NOMO-1 treated with DMSO at 0.1 percent for 48 hours (cell line): ENCODE results near the gene PITPNC1.
"Not testable (repeated sequence)": the region's sequence is repeated elsewhere in the genome, so short reads cannot be mapped to it uniquely, and the experiment has no call there.

Experiments
- DNase-seq: peaks from one replicate; lab custom pipeline; 2025; ENCODE audit not compliant: unreplicated experiment; lab: John Stamatoyannopoulos, UW

PITPNC1 gene

DNA sequence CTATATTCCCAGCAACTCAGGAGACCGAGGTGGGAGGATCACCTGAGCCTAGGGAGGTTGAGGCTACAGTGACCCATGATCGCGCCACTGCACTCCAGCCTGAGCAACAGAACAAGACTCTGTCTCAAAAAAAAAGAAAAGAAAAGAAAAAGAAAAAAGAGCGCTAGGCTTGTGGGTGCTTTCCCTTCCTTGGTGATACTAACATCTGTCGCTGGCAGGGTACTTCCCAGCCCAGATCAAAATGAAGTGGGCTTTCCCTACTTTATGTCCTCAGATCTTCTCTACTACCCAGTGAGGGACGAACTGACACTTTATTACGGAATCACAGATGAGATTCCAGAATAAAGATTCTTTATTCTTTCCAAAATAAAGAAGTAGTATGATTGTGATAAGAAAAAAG lies 236.9 kb downstream of the PITPNC1 start:
- DNase-seq: no peak

DNA sequence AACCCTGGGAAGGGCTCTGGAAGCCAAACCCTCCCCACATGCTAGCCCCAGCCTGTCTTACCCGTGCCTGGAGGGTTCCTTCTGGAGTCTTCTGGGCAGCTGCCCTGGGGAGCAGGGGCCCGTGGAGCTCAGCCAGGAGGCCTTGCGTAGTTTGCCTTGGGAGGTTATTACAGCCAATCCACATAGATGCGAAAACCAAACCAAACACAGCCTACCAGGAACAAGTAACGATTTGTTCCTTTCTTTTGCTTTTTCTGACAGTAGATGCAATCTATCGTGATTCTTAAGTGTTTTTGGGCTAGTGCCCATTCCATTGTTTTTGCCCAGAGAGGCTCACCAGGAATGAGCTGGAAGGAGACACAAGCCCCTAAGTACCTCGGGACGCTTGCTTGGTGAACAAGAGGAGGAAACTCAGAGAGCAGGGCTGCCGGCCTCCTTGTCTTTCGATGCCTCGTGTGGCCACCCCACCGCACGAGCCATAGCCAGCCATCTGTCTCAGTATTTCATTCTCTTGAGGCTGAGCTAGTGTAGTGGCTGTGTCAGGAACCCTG lies 238.0 kb downstream of the PITPNC1 start:
- no peak for DNase-seq

GRCh38 chr17:67615736-67616135 lies 238.7 kb downstream of the PITPNC1 start:
- no peak for DNase-seq

GRCh38 chr17:67617304-67617899 lies 240.3 kb downstream of the PITPNC1 start:
- DNase-seq: no peak

DNA sequence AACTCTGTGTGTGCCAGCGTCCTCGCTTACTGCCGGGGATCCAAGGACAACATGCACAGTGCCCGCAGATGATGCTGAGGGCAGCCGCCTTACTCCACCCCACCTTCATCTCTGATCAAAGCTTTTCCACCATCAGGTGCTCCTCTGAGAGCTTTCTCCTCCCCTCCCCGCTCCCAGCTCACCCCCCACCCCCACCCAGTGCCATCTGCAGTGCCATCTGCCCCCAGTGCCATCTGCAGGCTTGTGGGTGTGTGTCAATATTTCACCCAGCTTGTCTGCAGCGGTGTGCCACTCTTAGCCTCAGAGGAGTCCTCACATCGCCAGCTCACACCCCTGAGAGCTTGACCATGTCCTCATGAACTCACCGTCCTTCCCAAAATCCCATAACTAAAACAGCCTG lies 242.5 kb downstream of the PITPNC1 start:
- DNase-seq: no peak

- no peak for DNase-seq
Measured at GRCh38 chr17:67620088-67620487, 243.0 kb downstream of the PITPNC1 start.

DNA sequence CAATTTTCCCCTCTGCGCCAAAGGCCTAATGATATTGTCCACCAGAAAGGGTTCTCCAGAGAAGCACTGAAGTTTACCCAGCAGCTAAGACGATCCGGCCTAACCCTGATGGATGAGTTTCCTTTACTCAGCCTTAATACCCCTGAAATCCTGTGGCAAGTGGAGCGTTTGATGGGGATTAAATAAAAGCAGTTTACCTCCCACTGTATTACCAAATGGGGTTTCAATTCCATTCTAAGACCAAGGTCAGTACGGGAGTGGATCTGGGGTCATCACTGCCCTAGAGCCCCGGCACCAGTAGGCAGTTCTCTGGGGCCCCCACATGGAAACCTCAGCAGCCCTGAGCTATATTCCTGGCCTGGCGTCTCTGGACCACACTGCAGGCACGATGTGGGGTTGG lies 243.6 kb downstream of the PITPNC1 start:
- no peak for DNase-seq

GRCh38 chr17:67623767-67624166 lies 246.7 kb downstream of the PITPNC1 start:
- DNase-seq: no peak

GRCh38 chr17:67624886-67625656 lies 248.0 kb downstream of the PITPNC1 start:
- no peak for DNase-seq

DNA sequence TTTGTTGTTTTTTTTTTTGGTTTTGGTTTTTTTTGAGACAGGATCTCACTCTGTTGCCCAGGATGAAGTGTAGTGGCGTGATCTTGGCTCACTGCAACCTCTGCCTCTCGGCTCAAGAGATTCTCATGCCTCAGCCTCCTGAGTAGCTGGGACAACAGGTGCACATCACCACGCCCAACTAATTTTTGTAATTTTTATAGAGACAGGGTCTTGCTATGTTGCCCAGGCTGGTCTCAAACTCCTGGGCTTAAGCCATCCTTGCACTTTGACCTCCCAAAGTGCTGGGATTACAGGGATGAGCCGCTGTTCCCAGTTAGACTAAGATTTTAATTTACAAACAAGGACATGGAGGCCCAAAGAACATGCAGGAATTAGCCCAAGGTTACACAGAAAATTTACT lies 248.9 kb downstream of the PITPNC1 start:
- DNase-seq: no peak

DNA sequence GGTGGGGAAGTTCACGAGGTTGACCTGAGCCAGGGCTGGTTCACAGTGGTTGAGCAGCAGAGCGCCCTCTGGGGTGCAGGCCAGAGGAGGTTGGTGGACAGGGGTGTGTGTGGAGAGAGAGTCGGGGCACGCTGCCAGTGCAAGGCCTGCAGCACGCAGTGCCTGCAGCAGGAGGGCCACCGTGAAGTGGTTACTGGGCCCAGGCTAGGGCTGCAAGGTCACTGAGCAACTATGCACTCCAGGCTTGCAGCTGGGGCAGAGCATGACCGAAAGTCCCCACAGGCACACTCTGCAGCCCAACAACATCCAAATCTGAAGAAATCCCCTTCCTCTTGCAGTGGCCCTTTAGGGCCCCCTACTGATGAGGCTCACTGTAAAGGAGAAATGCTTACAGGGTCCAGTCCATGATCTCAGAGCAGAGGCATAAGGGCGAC lies 251.5 kb downstream of the PITPNC1 start:
- peak; percentile 4 for DNase-seq

DNA sequence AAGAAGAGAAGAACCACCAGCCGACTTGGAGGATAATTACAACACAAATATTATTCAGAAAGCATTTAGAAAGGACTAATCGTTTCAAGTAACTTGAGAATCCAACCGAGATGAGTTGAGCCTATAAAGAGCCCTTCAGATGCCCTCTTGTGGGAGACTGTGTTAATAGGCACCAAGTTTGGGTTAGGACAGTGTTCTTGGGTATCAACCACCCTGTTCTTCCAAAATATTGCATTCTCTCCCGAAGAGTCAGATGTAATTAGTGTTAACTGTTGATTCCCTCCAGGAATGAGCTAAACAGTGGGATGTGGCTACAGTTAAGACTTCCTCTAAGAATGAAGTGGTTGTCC lies 252.9 kb downstream of the PITPNC1 start:
- DNase-seq: peak; percentile 22

GRCh38 chr17:67630836-67631235 lies 253.8 kb downstream of the PITPNC1 start:
- DNase-seq: not testable (repeated sequence)

DNA sequence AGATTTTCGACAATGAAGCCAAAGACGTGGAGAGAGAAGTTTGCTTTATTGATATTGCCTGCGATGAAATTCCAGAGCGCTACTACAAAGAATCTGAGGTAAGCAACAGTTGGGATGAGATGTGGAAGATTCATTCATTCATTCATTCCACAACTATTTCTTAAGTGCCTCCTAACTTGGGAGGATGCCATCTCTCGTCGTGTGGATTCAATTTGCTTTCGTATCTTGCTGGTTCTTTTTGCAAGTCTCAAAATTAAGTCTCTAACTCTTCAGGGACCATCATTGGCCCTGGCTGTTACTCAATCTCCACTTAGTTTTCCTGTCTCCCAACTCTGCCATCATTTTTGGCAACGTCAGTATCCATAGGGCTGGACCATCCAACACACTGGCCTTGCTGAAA lies 255.1 kb downstream of the PITPNC1 start:
- no peak for DNase-seq

- DNase-seq: no peak
Measured at GRCh38 chr17:67633751-67634211, 256.7 kb downstream of the PITPNC1 start.

DNA sequence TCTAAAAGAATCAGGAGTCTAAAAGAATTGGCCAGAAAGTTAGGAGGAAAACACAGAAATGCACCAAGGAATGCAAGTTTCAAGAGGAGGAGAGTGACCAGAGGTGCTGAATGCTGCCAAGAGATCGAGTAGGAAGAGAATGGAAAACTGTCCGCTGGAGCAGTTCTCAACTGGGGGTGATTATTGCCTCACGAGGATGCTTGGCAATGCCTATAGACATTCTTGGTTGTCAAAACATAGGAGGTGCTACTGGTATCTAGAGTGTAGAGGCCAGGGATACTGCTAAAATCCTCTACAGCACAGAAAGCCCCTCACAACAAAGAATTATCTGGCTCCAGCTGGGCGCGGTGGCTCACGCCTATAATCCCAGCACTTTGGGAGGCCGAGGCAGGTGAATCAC lies 258.6 kb downstream of the PITPNC1 start:
- DNase-seq: no peak

- DNase-seq: no peak
Measured at GRCh38 chr17:67636312-67636711, 259.2 kb downstream of the PITPNC1 start.

DNA sequence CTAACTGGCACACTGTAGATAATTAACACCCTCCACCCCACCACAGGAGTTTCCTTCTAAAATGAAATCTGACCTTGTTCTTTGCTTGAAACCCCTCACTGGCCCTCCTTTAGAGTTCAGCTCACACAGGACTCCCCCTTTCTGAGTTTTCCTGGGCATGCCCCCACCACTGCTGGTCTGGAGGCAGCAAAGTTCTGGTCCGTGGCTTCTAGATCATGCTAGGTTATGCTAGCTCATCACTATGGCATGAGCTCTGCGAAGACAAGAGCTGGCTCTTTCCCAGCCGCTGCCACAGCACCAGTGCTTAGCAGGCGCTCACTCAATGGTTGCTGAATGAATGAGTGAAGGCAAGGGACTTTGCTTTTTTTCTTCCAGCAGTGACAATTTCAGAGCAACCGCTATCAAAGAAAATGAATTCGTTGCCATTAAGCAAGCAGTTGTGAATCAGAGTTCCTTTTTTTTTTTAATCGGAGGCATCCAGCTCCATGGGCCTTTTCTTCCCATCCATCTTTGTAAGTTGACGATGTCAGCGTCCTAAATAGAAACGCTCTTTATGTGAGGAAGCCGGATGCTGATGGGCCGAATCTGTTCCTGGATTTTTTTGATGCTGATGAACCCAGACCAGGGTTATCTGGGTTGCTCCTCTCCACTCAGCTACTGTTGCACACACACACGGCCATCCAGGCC lies 259.9 kb downstream of the PITPNC1 start:
- no peak for DNase-seq

GRCh38 chr17:67637901-67638641 lies 261.0 kb downstream of the PITPNC1 start:
- DNase-seq: no peak

- no peak for DNase-seq
Measured at GRCh38 chr17:67638871-67639270, 261.8 kb downstream of the PITPNC1 start.

DNA sequence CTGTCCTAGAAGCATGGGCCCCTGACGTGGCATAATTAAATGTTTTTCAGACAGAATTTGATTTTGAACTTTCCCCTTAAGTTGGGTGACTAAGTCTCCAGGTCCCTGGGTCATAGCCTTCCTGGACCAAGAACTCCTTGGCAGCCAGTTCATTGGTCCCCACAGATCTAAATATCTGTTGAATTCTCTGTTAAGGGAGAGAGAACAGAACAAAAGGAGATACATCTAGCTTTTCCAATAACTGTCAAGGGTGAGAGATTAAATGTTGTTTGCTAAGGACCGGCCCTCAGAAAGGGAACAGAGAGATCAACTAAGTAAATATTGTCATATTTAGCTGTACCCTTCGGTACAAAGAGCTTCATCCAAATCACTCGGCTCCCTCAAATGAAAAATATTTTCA lies 262.5 kb downstream of the PITPNC1 start:
- DNase-seq: no peak
